Activated B cell treated with CpG ODN at 0.5 μM for 24 hours (primary cell): ENCODE measurements around the gene EIF6. TPM values are rescaled to one million over a fixed set of nuclear protein-coding genes. Genes with fewer than 3 reads are reported as not detected.

Experiments used
- ATAC-seq: fragments of 200-7000 bp; cut with Tn5 transposase; one replicate; pipeline ENCODE4 v1.10.0; 2021; ENCODE audit warnings: low read depth, mild to moderate bottlenecking, moderate library complexity
- CTCF ChIA-PET: fragments of 350-600 bp; sonication (Branson Sonifier 250); formaldehyde crosslinking; loops from one replicate; lab custom pipeline; 2021; ENCODE audit warnings: antibody characterized with exemption; lab: Charles Lee
- POLR2A ChIA-PET: fragments of 350-600 bp; sonication (Branson Sonifier 250); formaldehyde crosslinking; loops from one replicate; lab custom pipeline; 2021; ENCODE audit warnings: antibody characterized with exemption; lab: Charles Lee
- DNase-seq: peaks from one replicate; pipeline ENCODE4 v3.0.0; 2022
- H3K27ac Mint-ChIP-seq: one replicate; pipeline ENCODE4 v1.8.0; 2020; ENCODE audit warnings: mixed read lengths
- H3K27me3 Mint-ChIP-seq: one replicate; pipeline ENCODE4 v1.8.0; 2021; ENCODE audit warnings: mixed read lengths
- H3K36me3 Mint-ChIP-seq: one replicate; pipeline ENCODE4 v1.8.0; 2021; ENCODE audit warnings: low read depth, mixed read lengths
- H3K4me1 Mint-ChIP-seq: one replicate; pipeline ENCODE4 v1.8.0; 2021; ENCODE audit warnings: mixed read lengths
- H3K4me3 Mint-ChIP-seq: one replicate; pipeline ENCODE4 v1.8.0; 2020; ENCODE audit warnings: mild to moderate bottlenecking, mixed read lengths
- H3K9me3 Mint-ChIP-seq: one replicate; pipeline ENCODE4 v1.8.0; 2020; ENCODE audit warnings: mixed read lengths
- intact Hi-C: fragments of 100-400 bp; cut with micrococcal nuclease; formaldehyde crosslinking; loops from one replicate; pipeline ENCODE4 v1.15.1; 2024
- total RNA-seq: library from RNA; stranded (reverse); gene quantifications from 2 replicates; pipeline ENCODE4 v1.2.3, GENCODE V29; 2022
- TF ChIP-seq, protein P1 (sequence below): fragments of 200-600 bp; IDR thresholded peaks from one replicate; pipeline ENCODE4 v1.8.0; 2022; ENCODE audit warnings: antibody characterized with exemption, mild to moderate bottlenecking

Gene EIF6
- total RNA-seq, 1 donor from 2014 or later, result 137 TPM

DNA sequence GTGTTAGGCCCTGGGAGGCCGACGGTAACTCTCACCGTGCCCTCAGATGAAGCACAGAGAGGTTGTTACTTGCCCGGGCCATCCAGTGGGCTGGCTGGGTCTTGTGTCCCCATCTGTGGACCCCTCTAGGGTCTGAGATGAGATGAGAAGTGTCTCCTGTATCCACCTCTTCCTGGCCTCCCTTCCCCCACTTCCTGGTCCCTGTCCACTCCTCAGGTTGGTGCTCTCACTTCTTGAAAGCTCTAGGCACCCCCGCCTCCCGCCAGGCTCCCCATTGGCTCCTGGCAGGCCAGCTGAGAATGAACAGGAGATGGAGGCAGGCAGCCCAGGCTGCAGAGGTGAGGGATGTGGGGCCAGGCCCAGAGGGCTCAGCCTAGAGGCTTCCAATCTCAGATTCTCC lies 8.2 kb downstream of the EIF6 start:
- DNase-seq (no peak), ATAC-seq (no peak)
- POLR2A ChIA-PET, result interaction anchor here (0.6 to 1.5 kb wide), 2 partner anchors 8 to 174 kb away, joined by 4 to 6 read pairs; partner anchors contain the start of gene EIF6
- no peaks in the 10 kb centered on the region for H3K9me3 Mint-ChIP-seq
- peak overlapping the region; percentile 97 for H3K4me3 Mint-ChIP-seq
- H3K36me3 Mint-ChIP-seq, result peaks cover 43% of the 10 kb centered on the region
- intact Hi-C loops, result loop anchor here (2.0 to 5.0 kb wide), 2 partner anchors 184 to 319 kb away; partner anchors contain the start of genes GSS, MYH7B and TRPC4AP
- H3K27ac Mint-ChIP-seq, result peak overlapping the region; percentile 99
- peaks cover 22% of the 10 kb centered on the region for H3K4me1 Mint-ChIP-seq
- H3K27me3 Mint-ChIP-seq, result no peaks in the 10 kb centered on the region
- TF ChIP-seq, protein P1, sequence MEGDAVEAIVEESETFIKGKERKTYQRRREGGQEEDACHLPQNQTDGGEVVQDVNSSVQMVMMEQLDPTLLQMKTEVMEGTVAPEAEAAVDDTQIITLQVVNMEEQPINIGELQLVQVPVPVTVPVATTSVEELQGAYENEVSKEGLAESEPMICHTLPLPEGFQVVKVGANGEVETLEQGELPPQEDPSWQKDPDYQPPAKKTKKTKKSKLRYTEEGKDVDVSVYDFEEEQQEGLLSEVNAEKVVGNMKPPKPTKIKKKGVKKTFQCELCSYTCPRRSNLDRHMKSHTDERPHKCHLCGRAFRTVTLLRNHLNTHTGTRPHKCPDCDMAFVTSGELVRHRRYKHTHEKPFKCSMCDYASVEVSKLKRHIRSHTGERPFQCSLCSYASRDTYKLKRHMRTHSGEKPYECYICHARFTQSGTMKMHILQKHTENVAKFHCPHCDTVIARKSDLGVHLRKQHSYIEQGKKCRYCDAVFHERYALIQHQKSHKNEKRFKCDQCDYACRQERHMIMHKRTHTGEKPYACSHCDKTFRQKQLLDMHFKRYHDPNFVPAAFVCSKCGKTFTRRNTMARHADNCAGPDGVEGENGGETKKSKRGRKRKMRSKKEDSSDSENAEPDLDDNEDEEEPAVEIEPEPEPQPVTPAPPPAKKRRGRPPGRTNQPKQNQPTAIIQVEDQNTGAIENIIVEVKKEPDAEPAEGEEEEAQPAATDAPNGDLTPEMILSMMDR, result no peak
- CTCF ChIA-PET, result no interaction called here

DNA sequence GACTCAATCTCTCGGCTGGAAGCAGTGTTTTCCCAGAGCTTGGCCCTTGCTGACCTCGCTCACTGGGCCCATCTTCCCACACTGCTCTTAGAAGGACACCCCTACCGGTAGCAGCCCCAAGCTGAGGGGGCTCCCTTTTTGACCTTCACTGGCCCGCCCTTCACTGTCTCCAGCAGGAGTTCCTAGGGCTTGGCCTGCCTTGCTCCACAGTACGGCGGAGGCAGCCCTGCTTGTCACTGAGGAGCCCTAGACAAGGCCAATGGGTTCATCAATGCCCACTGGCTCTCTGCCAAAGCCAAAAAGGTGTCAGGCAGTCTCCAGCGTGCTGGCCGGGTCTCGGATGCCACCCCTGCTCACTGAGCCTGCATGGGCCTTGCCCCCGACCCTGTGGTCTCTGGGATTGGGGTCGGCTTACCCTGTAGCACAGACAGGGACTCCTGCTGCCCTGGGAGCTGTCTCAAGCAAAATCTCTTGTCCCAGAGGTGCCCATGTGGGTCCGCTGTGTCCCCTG lies 8.8 kb downstream of the EIF6 start:
- POLR2A ChIA-PET, result interaction anchor here (0.6 to 1.5 kb wide), 2 partner anchors 9 to 1521 kb away, joined by 6 to 11 read pairs; partner anchors contain the start of gene EIF6
- Mint-ChIP-seq H3K27ac (no peak overlapping the region), H3K4me1 (peaks cover 22% of the 10 kb centered on the region), H3K27me3 (no peaks in the 10 kb centered on the region), H3K4me3 (peak overlapping the region; percentile 97), H3K36me3 (peaks cover 48% of the 10 kb centered on the region), H3K9me3 (no peaks in the 10 kb centered on the region)
- ATAC-seq (no peak), DNase-seq (no peak)
- intact Hi-C loops, result loop anchor here (2.0 to 5.0 kb wide), 2 partner anchors 183 to 318 kb away; partner anchors contain the start of genes GSS, MYH7B and TRPC4AP
- CTCF ChIA-PET, result no interaction called here
- TF ChIP-seq, protein P1, result no peak

DNA sequence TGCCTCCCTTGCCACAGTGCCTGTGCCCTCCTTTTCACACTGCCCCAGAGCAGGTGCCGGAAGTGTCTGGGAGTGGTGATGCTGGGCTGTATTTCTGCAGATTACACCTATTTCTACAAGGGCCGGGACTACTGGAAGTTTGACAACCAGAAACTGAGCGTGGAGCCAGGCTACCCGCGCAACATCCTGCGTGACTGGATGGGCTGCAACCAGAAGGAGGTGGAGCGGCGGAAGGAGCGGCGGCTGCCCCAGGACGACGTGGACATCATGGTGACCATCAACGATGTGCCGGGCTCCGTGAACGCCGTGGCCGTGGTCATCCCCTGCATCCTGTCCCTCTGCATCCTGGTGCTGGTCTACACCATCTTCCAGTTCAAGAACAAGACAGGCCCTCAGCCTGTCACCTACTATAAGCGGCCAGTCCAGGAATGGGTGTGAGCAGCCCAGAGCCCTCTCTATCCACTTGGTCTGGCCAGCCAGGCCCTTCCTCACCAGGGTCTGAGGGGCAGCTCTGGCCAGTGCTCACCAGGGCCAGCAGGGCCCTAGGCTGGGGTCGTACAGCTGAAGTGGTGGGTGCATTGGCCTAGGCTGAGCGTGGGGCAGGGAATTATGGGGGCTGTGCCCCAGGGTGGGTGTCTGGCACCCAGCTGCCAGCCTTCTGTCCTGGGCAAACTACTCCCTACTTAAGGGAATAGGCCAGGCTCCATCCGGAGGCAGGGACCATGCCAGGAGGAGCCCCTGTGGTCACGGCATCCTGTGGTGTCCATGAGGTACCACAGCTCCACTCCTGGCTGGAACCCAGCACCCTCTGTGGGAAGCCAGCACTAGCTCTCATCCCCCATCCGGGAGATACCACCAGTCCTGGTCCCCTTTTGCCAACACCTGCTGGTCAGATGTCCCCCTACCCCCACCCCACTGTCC lies 10.1 kb downstream of the EIF6 start:
- H3K4me3 Mint-ChIP-seq, result no peak overlapping the region
- intact Hi-C loops, result loop anchor here (5.0 kb wide), 1 partner anchor 317 kb away; the partner anchor contains the start of genes GSS and MYH7B
- peaks cover 18% of the 10 kb centered on the region for H3K4me1 Mint-ChIP-seq
- ChIA-PET CTCF (no interaction called here), POLR2A (interaction anchor here (0.6 to 0.7 kb wide), 2 partner anchors 137 to 180 kb away, joined by 3 to 4 read pairs; no protein-coding TSS in a partner anchor)
- H3K27me3 Mint-ChIP-seq, result no peaks in the 10 kb centered on the region
- H3K36me3 Mint-ChIP-seq, result peaks cover 46% of the 10 kb centered on the region
- H3K27ac Mint-ChIP-seq, result no peak overlapping the region
- DNase-seq, result no peak
- no peak for ATAC-seq
- TF ChIP-seq, protein P1, result no peak
- H3K9me3 Mint-ChIP-seq, result no peaks in the 10 kb centered on the region

DNA sequence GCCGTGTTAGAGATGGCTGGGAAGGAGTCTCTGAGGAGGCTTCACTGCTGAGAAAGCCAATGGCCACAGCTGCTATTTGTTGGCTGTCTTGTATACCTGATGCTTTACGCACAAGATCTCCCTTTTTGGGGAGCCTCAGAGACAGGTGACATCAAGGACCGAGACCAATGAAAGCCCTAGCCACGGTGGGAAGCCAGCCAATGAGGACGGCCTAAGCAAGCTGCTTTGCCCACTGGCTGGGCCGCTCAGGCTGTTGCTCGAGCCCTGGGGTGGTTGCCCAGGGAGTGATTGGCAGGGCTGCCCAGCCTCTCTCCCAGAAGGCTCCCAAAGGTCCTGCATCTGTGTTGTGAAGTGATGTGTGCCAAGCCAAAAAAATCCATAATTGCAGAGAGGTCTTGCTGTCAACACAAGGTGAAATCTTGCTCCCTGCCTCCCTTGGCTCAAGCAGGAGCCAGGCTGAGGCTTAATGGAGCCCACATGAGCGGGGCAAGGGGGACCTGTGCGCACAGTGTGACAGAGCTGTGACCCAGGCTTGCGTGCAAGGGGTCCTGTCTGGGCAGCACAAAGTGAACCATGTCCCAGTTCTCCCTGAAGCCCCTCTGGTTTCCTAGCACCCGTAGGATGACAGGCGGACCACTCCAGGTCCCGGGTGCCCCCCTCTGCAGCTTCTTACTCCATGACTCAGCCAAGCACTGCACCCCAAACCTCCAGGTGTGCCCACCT lies 11.0 kb downstream of the EIF6 start:
- ChIA-PET CTCF (interaction anchor here (2.4 kb wide), 1 partner anchor 30 kb away, joined by 6 read pairs; no protein-coding TSS in a partner anchor), POLR2A (interaction anchor here (0.6 to 1.2 kb wide), 2 partner anchors 11 to 1872 kb away, joined by 4 to 6 read pairs; partner anchors contain the start of gene EIF6)
- intact Hi-C loops, result no loop called here
- peaks cover 42% of the 10 kb centered on the region for H3K36me3 Mint-ChIP-seq
- no peaks in the 10 kb centered on the region for H3K9me3 Mint-ChIP-seq
- TF ChIP-seq, protein P1, result no peak
- no peak overlapping the region for H3K4me3 Mint-ChIP-seq
- no peaks in the 10 kb centered on the region for H3K27me3 Mint-ChIP-seq
- no peak for ATAC-seq
- H3K4me1 Mint-ChIP-seq, result peaks cover 18% of the 10 kb centered on the region
- H3K27ac Mint-ChIP-seq, result no peak overlapping the region
- no peak for DNase-seq
